ENCODE data around the gene HIVEP3.

DNA sequence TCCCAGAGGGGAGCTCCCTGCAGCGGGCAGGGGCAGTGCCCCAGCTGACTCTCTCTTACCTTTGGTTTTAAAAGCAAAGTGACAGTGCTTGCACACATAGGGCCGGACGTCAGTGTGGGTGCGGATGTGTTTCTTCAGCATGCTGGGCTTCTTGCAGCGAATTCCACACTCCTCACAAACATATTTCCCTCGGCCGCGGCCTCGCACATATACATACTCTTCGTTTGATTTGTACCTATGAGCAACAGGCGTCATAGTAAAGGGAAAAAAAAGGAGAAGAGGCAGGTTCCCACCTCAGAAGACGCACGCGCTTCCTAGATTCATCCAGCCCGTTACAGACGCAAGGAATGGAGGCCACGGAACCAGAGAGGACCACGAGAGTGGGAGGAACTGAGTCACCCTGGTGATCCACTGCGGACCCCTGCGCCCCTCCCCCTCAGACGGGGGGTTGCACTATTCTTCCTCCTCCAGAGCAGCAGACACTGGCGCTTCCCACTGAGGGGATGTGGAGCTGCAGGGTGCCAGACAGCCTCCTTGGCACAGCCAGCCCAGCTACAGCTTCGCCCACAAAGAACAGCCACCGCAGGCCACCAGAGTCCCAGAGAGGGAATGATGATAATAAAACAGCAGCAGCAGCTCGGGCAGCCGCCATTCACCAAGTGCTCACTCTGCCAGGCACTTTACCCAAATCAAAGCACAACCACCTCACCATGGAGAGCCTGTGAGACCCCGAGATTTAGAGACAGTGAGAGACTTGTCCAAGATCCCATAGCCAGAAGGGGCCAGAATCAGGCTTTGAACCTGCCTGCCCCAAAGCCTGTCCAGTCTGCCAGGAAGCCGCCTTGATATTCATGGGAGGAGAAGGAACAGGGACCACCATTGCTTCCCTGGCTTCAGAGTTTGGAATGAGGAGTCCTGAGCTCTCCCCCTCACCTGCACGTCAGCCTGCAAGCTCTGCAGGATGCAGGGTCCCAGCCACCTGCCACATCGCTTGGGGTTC lies 393.7 kb downstream of the HIVEP3 start:
- TF ChIP-seq FOXP2 (optimal IDR thresholded peaks at IDR 0.05; ENCODE audit: control extremely low read depth, extremely low read length, insufficient read depth): no peak
- no peak for TF ChIP-seq POLR2AphosphoS5 (IDR thresholded peaks at IDR 0.05; ENCODE audit: borderline replicate concordance, low read depth, low read length)
- no peak for TF ChIP-seq EZH2 (IDR thresholded peaks at IDR 0.05)
